Endodermal cell (in vitro differentiated cells): ENCODE results near the gene GXYLT1. TPM values are rescaled to one million over a fixed set of nuclear protein-coding genes. Genes with fewer than 3 reads are reported as not detected.
"Not testable (repeated sequence)": the region's sequence is repeated elsewhere in the genome, so short reads cannot be mapped to it uniquely, and the experiment has no call there.

Experiments
- DNase-seq: peaks from one replicate; pipeline ENCODE4 v3.0.0-alpha.2; 2017
- H3K27ac ChIP-seq: 2 replicates; pipeline ENCODE4 v1.5.1; 2013; ENCODE audit warnings: mild to moderate bottlenecking, low read depth, low read length, moderate library complexity
- H3K27me3 ChIP-seq: 2 replicates; pipeline ENCODE4 v1.6.1; 2013; ENCODE audit warnings: mild to moderate bottlenecking, low read length, moderate library complexity; ENCODE audit not compliant: insufficient read depth, control insufficient read depth, poor library complexity, severe bottlenecking
- H3K36me3 ChIP-seq: 2 replicates; pipeline ENCODE4 v1.7.0; 2013; ENCODE audit warnings: mild to moderate bottlenecking, low read length, moderate library complexity; ENCODE audit not compliant: control insufficient read depth, insufficient read depth
- H3K4me1 ChIP-seq: one replicate; pipeline ENCODE4 v1.7.0; 2013; ENCODE audit warnings: low read length; ENCODE audit not compliant: control insufficient read depth, insufficient read depth
- H3K4me3 ChIP-seq: 2 replicates; pipeline ENCODE4 v1.5.1; 2013; ENCODE audit warnings: mild to moderate bottlenecking, low read length, moderate library complexity
- H3K9ac ChIP-seq: 2 replicates; pipeline ENCODE4 v1.6.1; 2013; ENCODE audit warnings: mild to moderate bottlenecking, low read length, moderate library complexity; ENCODE audit not compliant: poor library complexity, severe bottlenecking; ENCODE audit errors: extremely low read depth
- H3K9me3 ChIP-seq: 2 replicates; pipeline ENCODE4 v1.6.1; 2013; ENCODE audit warnings: mild to moderate bottlenecking, low read length, moderate library complexity; ENCODE audit not compliant: control insufficient read depth
- H3K27ac Mint-ChIP-seq: 2 replicates; pipeline ENCODE4 v1.8.0; 2020; ENCODE audit warnings: mixed read lengths
- H3K27me3 Mint-ChIP-seq: 2 replicates; pipeline ENCODE4 v1.8.0; 2021; ENCODE audit warnings: mild to moderate bottlenecking, mixed read lengths; ENCODE audit not compliant: insufficient read depth
- H3K36me3 Mint-ChIP-seq: 2 replicates; pipeline ENCODE4 v1.8.0; 2020; ENCODE audit warnings: low read depth, mixed read lengths
- H3K4me1 Mint-ChIP-seq: 2 replicates; pipeline ENCODE4 v1.8.0; 2020; ENCODE audit warnings: mixed read lengths
- H3K4me3 Mint-ChIP-seq: 2 replicates; pipeline ENCODE4 v1.8.0; 2020; ENCODE audit warnings: mild to moderate bottlenecking, moderate library complexity, mixed read lengths
- H3K9me3 Mint-ChIP-seq: 2 replicates; pipeline ENCODE4 v1.8.0; 2020; ENCODE audit warnings: mild to moderate bottlenecking, mixed read lengths
- CTCF ChIP-seq: fragments of 200-600 bp; sonication (generic); conservative IDR thresholded peaks from 2 replicates; pipeline ENCODE4 v1.5.0; 2021; ENCODE audit warnings: antibody characterized with exemption, mild to moderate bottlenecking
- WGBS, 2 experiments: methylation state at CpG; one replicate each; pipeline versions ENCODE4 v1.1.5 to v1.1.7; 2013; ENCODE audit warnings: missing lambda C conversion rate in 2 of 2, mixed read lengths in 1 of 2; ENCODE audit not compliant: insufficient coverage in 1 of 2, insufficient read length in 1 of 2; 5-methylcytosine and 5-hydroxymethylcytosine counted together
- total RNA-seq, 2 donors: library from RNA; stranded (reverse); fragmentation: NEBNext Ultra II Directional in 1 of 2; extraction: Animal tissue kit (Norgen Biotek cat#: 25700) in 1 of 2; gene quantifications; 2 replicates in 1 of 2; 3 replicates in 1 of 2; pipeline ENCODE4 v1.2.1, GENCODE V29; 2021

The GXYLT1 gene
- total RNA-seq, 2 donors from 2014 or later = 29.2 to 36.6 TPM

- Histone ChIP-seq H3K4me3 (no peak overlapping the region), H3K4me1 (no peaks in the 10 kb centered on the region), H3K9ac (no peak overlapping the region), H3K27me3 (no peaks in the 10 kb centered on the region), H3K27ac (no peak overlapping the region), H3K9me3 (no peaks in the 10 kb centered on the region), H3K36me3 (no peaks in the 10 kb centered on the region)
- no peaks in the 10 kb centered on the region for H3K36me3 Mint-ChIP-seq
- TF ChIP-seq CTCF = no peak
- no peak overlapping the region for H3K27ac Mint-ChIP-seq
- 91 to 95% methylated on average over 2 to 3 of the region's 3 CpGs for WGBS, 2 experiments
- no peaks in the 10 kb centered on the region for H3K4me1 Mint-ChIP-seq
- H3K4me3 Mint-ChIP-seq = no peak overlapping the region
- no peaks in the 10 kb centered on the region for H3K27me3 Mint-ChIP-seq
- DNase-seq = no peak
- peaks cover 16% of the 10 kb centered on the region for H3K9me3 Mint-ChIP-seq
Measured at GRCh38 chr12:42056130-42056529, 88.5 kb downstream of the GXYLT1 start.

GRCh38 chr12:42053456-42053855, 91.2 kb downstream of the GXYLT1 start:
- Mint-ChIP-seq H3K36me3 (no peaks in the 10 kb centered on the region), H3K27ac (no peak overlapping the region), H3K4me1 (no peaks in the 10 kb centered on the region), H3K27me3 (no peaks in the 10 kb centered on the region), H3K4me3 (no peak overlapping the region), H3K9me3 (peaks cover 16% of the 10 kb centered on the region)
- 50 to 85% methylated on average over 1 to 2 of the region's 2 CpGs for WGBS, 2 experiments
- Histone ChIP-seq H3K9me3 (peaks cover 10% of the 10 kb centered on the region), H3K4me1 (no peaks in the 10 kb centered on the region), H3K36me3 (no peaks in the 10 kb centered on the region), H3K4me3 (no peak overlapping the region), H3K9ac (no peak overlapping the region), H3K27me3 (no peaks in the 10 kb centered on the region), H3K27ac (no peak overlapping the region)
- DNase-seq = no peak
- TF ChIP-seq CTCF = no peak

GRCh38 chr12:42048980-42049379, 95.7 kb downstream of the GXYLT1 start:
- not testable (repeated sequence) for H3K4me1 Mint-ChIP-seq, H3K4me3 Mint-ChIP-seq, H3K27ac ChIP-seq, H3K36me3 ChIP-seq, DNase-seq, H3K4me1 ChIP-seq, H3K27me3 ChIP-seq, H3K4me3 ChIP-seq, H3K9ac ChIP-seq, H3K27me3 Mint-ChIP-seq, H3K36me3 Mint-ChIP-seq, H3K27ac Mint-ChIP-seq
- H3K9me3 Mint-ChIP-seq = peaks cover 30% of the 10 kb centered on the region
- WGBS, 2 experiments = 95% methylated on average over 8 of the region's 8 CpGs; no CpG with 5 or more reads in 1 of the 2 experiments
- peaks cover 10% of the 10 kb centered on the region for H3K9me3 ChIP-seq

- H3K36me3 Mint-ChIP-seq = no peaks in the 10 kb centered on the region
- H3K27me3 ChIP-seq = no peaks in the 10 kb centered on the region
- H3K9me3 Mint-ChIP-seq = peaks cover 17% of the 10 kb centered on the region
- H3K4me1 Mint-ChIP-seq = no peaks in the 10 kb centered on the region
- peaks cover 5% of the 10 kb centered on the region for H3K9me3 ChIP-seq
- peaks cover 3% of the 10 kb centered on the region for H3K27me3 Mint-ChIP-seq
- no peaks in the 10 kb centered on the region for H3K4me1 ChIP-seq
- TF ChIP-seq CTCF = no peak
- no peaks in the 10 kb centered on the region for H3K36me3 ChIP-seq
- no peak overlapping the region for H3K4me3 Mint-ChIP-seq
- no peak overlapping the region for H3K9ac ChIP-seq
- no peak overlapping the region for H3K27ac Mint-ChIP-seq
- no peak overlapping the region for H3K27ac ChIP-seq
- H3K4me3 ChIP-seq = no peak overlapping the region
- no peak for DNase-seq
Measured at GRCh38 chr12:42039577-42039976, 105.1 kb downstream of the GXYLT1 start.
